HG02571 (cell line): ENCODE results near the gene IL23R.

ENCODE experiments used
- ATAC-seq: cut with Tn5 transposase; IDR thresholded peaks from one replicate; pipeline ENCODE4 v1.9.1; 2021; ENCODE audit warnings: mild to moderate bottlenecking, moderate library complexity; ENCODE audit not compliant: unreplicated experiment

Gene IL23R

GRCh38 chr1:67228791-67229190, 62.5 kb downstream of the IL23R start:
- no peak for ATAC-seq

- ATAC-seq, result no peak
Observed at GRCh38 chr1:67230539-67230938, 64.3 kb downstream of the IL23R start.

- no peak for ATAC-seq
Observed at GRCh38 chr1:67236277-67236676, 70.0 kb downstream of the IL23R start.

- ATAC-seq, result no peak
Observed at GRCh38 chr1:67239738-67240137, 73.5 kb downstream of the IL23R start.

- ATAC-seq, result no peak
Observed at GRCh38 chr1:67241200-67241746, 75.0 kb downstream of the IL23R start.

GRCh38 chr1:67242016-67242415, 75.8 kb downstream of the IL23R start:
- ATAC-seq, result no peak

GRCh38 chr1:67250051-67250653, 83.9 kb downstream of the IL23R start:
- ATAC-seq, result no peak

GRCh38 chr1:67256291-67257172, 90.3 kb downstream of the IL23R start:
- ATAC-seq, result no peak

- no peak for ATAC-seq
Observed at GRCh38 chr1:67257173-67257535, 90.9 kb downstream of the IL23R start.

GRCh38 chr1:67261680-67262079, 95.4 kb downstream of the IL23R start:
- ATAC-seq, result no peak

- no peak for ATAC-seq
Observed at GRCh38 chr1:67262735-67263134, 96.5 kb downstream of the IL23R start.

- ATAC-seq, result no peak
Observed at GRCh38 chr1:67264152-67264551, 97.9 kb downstream of the IL23R start.

GRCh38 chr1:67264899-67265298, 98.6 kb downstream of the IL23R start:
- no peak for ATAC-seq

- ATAC-seq, result no peak
Observed at GRCh38 chr1:67269061-67269460, 102.8 kb downstream of the IL23R start.

- no peak for ATAC-seq
Observed at GRCh38 chr1:67270541-67270940, 104.3 kb downstream of the IL23R start.

GRCh38 chr1:67273591-67273990, 107.3 kb downstream of the IL23R start:
- ATAC-seq, result no peak

- no peak for ATAC-seq
Observed at GRCh38 chr1:67274623-67275325, 108.5 kb downstream of the IL23R start.

GRCh38 chr1:67280696-67281095, 114.4 kb downstream of the IL23R start:
- ATAC-seq, result no peak

- ATAC-seq, result no peak
Observed at GRCh38 chr1:67281244-67281643, 115.0 kb downstream of the IL23R start.

GRCh38 chr1:67285780-67286488, 119.7 kb downstream of the IL23R start:
- no peak for ATAC-seq

GRCh38 chr1:67290236-67290635, 124.0 kb downstream of the IL23R start:
- no peak for ATAC-seq
